NCI-H2227 treated with DMSO at 0.1 percent for 48 hours (cell line): ENCODE data around the gene ZNF638.
"Not testable (repeated sequence)": the region's sequence is repeated elsewhere in the genome, so short reads cannot be mapped to it uniquely, and the experiment has no call there.

ENCODE experiments used
- DNase-seq: peaks from one replicate; lab custom pipeline; 2025; lab: John Stamatoyannopoulos, UW

ZNF638 gene

GRCh38 chr2:71409611-71410010 lies 78.0 kb downstream of the ZNF638 start:
- no peak for DNase-seq

- no peak for DNase-seq
Measured at GRCh38 chr2:71410696-71411095, 79.1 kb downstream of the ZNF638 start.

DNA sequence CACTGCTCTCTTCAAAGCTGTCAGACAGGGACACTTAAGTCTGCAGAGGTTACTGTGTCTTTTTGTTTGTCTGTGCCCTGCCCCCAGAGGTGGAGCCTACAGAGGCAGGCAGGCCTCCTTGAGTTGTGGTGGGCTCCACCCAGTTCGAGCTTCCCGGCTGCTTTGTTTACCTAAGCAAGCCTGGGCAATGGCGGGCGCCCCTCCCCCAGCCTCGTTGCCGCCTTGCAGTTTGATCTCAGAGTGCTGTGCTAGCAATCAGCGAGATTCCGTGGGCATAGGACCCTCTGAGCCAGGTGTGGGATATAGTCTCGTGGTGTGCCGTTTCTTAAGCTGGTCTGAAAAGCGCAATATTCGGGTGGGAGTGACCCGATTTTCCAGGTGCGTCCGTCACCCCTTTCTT lies 85.3 kb downstream of the ZNF638 start:
- not testable (repeated sequence) for DNase-seq

DNA sequence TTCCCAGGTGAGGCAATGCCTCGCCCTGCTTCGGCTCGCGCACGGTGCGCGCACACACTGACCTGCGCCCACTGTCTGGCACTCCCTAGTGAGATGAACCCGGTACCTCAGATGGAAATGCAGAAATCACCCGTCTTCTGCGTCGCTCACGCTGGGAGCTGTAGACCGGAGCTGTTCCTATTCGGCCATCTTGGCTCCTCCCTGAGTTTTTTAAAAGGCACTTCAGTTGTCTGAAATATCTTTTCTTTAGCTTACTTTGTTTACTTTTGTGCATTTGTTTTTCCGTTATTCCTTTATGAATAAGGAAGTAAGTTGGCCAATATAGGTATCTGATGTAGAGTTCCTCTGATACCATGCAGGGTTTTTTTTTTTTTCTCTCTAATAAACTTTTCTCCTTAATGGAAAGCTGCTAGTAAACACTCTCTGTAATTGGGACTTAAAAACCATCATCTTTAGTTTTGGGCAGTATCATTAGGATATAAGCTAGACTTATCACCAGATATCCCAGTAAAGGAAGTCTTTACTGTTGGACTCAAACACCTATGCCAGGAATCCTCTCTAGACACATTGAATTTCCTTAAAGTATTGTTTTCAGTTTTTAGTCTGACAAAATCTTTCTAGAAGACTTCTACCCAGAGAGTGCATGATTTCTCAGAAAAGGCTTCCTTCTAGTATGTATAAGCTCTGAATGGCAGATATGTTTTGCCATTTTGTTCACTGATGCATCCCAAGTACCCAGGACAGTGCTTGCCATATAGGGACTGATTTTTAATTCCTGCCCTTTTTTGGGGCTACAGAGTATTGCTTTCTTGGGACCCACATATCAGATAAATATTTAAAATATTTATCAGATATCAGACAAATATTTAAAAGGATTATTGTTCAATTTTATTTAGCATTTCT lies 86.0 kb downstream of the ZNF638 start:
- DNase-seq = peak; percentile 6

DNA sequence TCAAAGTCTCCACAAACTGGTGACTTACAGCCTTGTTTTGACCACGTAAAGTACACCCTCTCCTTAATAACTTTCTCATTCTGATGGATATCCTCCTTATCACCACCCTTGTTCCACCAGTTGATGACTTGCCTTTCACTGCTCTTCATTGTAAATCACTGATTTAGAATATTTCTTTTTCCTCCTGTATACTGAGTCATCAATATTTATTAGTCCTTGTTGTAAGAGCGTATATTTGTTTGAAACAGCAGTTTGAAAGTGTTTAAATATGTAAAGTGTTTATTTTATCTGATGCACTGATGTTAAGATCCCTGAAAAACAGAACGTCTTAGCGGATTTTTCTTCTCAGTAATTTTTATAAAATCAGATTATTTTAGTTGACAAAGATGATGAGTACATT lies 87.6 kb downstream of the ZNF638 start:
- no peak for DNase-seq

DNA sequence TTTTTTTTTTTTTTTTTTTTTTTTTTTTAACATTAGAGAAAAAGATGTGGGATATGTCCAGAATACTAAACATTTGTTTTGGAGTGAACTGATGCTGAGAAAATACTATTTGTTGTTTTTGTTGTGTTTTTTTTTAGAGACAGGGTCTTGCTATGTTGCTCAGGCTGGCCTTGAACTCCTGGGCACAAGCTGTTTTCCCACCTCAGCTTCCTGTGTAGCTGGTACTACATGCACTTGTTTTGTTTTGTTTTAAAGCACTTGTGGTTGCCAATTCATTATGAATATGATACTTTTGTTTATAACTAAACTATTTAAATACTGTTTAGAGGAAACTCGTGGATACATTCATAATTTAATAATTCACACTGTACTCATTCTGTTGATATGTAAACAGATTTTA lies 88.4 kb downstream of the ZNF638 start:
- no peak for DNase-seq

DNA sequence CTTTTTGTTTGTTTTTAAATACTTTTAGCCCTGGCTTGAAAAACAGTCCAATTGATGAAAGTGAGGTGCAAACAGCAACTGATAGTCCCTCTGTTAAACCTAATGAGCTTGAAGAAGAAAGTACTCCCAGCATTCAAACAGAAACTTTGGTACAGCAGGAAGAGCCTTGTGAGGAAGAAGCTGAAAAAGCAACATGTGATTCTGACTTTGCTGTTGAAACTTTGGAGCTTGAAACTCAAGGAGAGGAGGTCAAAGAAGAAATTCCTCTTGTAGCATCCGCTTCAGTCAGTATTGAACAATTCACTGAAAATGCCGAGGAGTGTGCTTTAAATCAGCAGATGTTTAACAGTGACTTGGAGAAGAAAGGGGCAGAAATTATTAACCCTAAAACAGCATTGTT lies 91.2 kb downstream of the ZNF638 start:
- DNase-seq = no peak

DNA sequence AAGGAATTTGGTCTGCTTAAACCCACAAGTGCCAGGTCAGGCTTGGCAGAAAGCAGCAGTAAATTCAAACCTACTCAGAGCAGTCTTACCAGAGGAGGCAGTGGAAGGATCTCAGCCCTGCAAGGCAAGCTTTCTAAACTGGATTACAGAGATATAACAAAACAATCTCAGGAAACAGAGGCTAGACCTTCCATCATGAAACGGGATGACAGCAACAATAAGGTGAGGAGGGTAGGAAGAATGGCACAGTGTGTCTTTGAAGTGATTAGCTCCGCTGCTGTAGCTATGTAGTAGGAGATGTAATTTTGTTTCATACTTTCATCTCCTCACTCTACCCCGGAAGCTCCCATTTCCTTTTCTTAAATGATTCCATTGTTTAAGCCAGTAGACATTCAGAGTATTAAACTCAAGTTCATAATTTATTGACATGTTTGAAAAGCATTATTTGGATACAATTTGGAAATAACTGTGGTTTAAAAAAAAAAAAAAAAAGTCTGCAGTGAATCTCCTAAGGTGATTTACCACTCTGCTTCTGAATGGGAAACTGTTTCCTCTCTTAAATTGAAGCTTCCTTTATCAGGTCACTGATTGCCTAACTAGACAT lies 92.3 kb downstream of the ZNF638 start:
- DNase-seq = no peak

DNA sequence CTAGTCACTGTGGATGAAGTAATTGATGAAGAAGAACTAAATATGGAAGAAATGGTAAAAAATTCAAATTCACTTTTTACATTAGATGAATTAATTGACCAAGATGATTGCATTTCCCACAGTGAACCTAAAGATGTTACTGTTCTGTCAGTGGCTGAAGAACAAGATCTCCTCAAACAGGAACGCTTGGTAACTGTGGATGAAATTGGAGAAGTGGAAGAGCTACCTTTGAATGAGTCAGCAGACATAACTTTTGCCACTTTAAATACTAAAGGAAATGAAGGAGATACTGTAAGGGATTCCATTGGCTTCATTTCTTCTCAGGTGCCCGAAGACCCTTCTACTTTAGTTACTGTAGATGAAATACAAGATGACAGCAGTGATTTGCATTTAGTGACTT lies 95.1 kb downstream of the ZNF638 start:
- no peak for DNase-seq

DNA sequence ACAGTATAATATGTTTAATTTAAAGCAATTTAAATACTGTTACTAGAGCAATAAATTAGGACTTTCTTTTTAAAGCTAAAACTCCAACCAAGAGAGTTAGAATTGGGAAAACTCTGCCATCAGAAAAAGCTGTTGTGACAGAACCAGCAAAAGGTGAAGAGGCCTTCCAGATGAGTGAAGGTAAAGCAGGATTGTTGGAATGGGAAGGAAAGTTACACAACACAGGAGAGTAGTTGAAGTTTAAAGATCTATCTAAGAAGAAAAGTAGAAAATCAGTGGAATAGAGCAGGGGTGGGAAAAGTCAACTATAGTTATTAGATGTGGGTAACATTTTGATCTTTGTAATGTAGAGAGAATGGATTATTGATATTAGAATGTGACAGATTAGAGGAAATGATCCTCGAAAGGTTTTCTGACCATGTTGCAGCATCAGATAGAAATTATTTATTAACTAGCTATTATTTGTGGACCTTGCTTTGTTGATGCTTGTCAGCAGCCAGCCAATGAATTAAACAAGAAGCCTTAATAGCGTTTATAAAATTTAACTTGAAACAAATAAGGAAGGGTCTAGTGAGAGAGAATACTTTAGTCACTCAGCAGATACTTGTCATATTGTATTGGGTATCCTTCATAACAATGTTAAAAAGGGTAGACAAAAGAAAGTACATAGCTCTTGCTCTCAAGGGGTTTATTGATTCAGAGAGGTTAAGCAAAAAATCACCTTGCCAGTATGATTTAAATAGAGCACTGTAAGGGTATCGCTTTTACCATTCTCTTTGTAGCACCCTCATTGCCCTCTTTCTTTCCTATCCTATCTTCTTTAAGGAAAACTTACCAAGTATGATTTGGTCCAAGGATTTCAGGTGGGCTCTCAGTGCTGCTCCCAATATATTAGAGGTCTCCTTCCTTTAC lies 97.1 kb downstream of the ZNF638 start:
- no peak for DNase-seq

GRCh38 chr2:71445142-71445541 lies 113.6 kb downstream of the ZNF638 start:
- DNase-seq = not testable (repeated sequence)

GRCh38 chr2:71446505-71446904 lies 114.9 kb downstream of the ZNF638 start:
- no peak for DNase-seq

- no peak for DNase-seq
Measured at GRCh38 chr2:71449343-71449742, 117.8 kb downstream of the ZNF638 start.

DNA sequence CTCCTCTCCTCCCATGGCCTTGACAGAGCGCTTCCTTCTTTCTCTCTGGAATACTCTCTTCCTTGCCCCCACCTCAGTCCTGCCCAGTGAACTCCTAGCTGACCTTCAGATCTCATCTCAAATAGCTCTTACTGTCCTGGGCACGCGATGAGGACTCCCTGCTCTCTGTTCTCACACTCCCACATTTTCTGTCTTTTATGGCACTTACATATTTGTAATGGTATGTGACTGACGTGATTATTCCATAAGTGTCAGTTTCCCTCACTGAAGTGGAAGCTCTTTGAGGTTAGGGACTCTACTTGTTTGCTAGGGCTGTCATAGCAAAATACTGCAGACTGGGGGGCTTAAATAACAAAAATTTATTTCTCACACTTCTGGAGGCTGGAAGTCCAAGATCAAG lies 120.1 kb downstream of the ZNF638 start:
- DNase-seq = no peak

DNA sequence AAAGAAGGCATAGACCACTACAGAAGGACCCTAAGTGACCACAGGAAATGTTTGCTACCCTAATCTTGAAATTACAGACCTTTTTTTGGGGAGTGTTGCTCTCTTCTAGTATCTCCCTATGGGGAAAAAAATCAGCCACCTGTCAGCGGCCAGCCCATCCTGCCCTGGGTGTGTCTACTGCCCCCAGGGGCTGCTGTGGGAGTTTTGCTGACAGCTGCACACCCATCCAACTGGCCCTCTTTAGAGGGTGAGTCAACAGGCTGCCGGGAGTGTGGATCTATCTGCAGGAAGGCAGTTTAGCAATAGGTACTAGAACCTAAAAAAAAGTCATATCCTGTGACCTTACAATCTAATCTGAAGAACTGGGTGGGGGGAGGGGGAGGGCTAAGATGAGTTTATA lies 121.0 kb downstream of the ZNF638 start:
- no peak for DNase-seq

GRCh38 chr2:71453404-71454220 lies 122.0 kb downstream of the ZNF638 start, which contains the start of gene DYSF:
Gene DYSF, plus strand, starts transcription at chr2:71453561.
- DNase-seq = peak; percentile 7

GRCh38 chr2:71454221-71455010 lies 122.8 kb downstream of the ZNF638 start:
- DNase-seq = no peak

- no peak for DNase-seq
Measured at GRCh38 chr2:71455011-71455740, 123.6 kb downstream of the ZNF638 start.

DNA sequence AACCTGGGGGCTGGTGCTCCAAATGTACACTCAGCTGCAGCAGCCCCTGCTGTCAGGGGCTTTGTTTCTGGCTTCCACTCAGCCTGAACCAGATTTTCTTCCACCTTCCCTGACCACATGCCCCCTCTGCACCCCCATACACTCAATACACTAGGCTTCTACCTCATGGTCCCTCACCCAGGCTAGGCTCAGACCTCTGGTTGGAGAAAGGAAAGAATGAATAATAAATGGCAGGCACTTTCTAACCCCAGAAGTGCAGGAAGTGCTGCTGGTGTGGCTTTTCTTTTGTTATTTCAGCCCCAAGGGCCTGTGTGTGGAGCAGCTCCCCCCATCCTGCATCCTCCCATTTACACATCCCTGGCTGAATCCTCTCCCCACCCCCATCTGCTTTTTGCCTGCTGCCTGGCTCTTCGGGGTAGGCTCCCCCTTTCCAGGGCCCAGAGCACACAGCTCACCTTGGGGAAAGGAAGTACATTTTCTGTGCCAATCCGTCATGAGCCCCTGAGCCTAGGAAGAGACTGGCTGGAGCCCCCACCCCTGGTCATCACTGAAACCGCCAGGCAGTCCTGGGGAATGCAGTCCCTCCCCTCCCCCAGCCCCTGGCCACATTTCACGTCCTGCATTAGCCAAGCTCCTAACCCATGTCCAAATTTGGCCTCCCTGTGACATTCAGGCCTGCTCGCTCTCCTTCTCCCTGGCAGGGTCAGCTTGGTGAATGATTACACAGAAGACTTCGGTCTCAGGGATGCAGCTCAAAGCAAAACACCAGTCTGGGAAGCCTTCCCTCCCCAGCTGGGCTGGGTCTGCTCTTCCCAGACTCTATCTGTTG lies 124.4 kb downstream of the ZNF638 start:
- DNase-seq = no peak
